ENCODE results near the gene TAF9.

- peak in 1 of 3 donors; percentile 8 for TF ChIP-seq POLR2AphosphoS5 (IDR thresholded peaks at IDR 0.05)
- no peak for TF ChIP-seq EP300 (IDR thresholded peaks at IDR 0.05)
- TF ChIP-seq, protein P1, sequence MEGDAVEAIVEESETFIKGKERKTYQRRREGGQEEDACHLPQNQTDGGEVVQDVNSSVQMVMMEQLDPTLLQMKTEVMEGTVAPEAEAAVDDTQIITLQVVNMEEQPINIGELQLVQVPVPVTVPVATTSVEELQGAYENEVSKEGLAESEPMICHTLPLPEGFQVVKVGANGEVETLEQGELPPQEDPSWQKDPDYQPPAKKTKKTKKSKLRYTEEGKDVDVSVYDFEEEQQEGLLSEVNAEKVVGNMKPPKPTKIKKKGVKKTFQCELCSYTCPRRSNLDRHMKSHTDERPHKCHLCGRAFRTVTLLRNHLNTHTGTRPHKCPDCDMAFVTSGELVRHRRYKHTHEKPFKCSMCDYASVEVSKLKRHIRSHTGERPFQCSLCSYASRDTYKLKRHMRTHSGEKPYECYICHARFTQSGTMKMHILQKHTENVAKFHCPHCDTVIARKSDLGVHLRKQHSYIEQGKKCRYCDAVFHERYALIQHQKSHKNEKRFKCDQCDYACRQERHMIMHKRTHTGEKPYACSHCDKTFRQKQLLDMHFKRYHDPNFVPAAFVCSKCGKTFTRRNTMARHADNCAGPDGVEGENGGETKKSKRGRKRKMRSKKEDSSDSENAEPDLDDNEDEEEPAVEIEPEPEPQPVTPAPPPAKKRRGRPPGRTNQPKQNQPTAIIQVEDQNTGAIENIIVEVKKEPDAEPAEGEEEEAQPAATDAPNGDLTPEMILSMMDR (IDR thresholded peaks at IDR 0.05): peak in 1 of 2 donors; percentile 39
Measured at GRCh38 chr5:69414885-69415583, 45.7 kb upstream of the TAF9 start, which contains the start of gene MARVELD2.
